GM06990 (cell line): ENCODE data around the gene OR2Y1.

ENCODE experiments used
- DNase-seq: peaks from one replicate; pipeline ENCODE4 v3.0.0-alpha.2; 2011; ENCODE audit not compliant: insufficient read length; ENCODE audit errors: extremely low read depth
- H3K27me3 ChIP-seq: replicated peaks from 2 replicates; pipeline ENCODE4 v1.6.0; 2011; ENCODE audit warnings: low read length; ENCODE audit not compliant: control insufficient read depth, insufficient read depth
- H3K36me3 ChIP-seq: 2 replicates; pipeline ENCODE4 v1.5.1; 2011; ENCODE audit warnings: low read length; ENCODE audit not compliant: control insufficient read depth, insufficient read depth
- H3K4me3 ChIP-seq: replicated peaks from 2 replicates; pipeline ENCODE4 v1.5.1; 2011; ENCODE audit warnings: low read depth, mild to moderate bottlenecking, control low read depth, low read length
- CTCF ChIP-seq: IDR thresholded peaks from 2 replicates; pipeline ENCODE4 v1.5.1; 2011; ENCODE audit warnings: low read length, control low read depth, mild to moderate bottlenecking, inconsistent platforms; ENCODE audit not compliant: insufficient read depth, poor library complexity, severe bottlenecking

OR2Y1 gene

DNA sequence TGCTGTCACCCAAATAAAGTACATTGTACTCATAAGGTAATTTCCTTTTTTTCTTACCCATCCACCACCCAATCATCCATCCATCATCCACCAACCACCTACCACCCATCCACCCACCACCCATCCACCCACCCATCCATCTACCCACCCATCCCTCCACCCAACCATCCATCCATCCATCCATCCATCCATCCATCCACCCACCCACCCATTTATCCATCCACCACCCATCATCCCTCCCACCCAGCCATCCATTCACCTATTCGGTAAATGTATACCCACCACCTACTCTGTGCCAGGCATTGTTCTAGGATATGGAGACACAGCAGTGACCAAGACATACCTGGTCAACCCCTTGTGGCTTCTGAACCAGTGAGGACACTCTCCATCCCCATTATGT, 37.6 kb upstream of the OR2Y1 start:
- no peaks in the 10 kb centered on the region; the same call in 1 of the 2 replicates for H3K27me3 ChIP-seq
- H3K4me3 ChIP-seq = no peak overlapping the region
- no peak for TF ChIP-seq CTCF
- no peaks in the 10 kb centered on the region for H3K36me3 ChIP-seq
- DNase-seq = no peak

DNA sequence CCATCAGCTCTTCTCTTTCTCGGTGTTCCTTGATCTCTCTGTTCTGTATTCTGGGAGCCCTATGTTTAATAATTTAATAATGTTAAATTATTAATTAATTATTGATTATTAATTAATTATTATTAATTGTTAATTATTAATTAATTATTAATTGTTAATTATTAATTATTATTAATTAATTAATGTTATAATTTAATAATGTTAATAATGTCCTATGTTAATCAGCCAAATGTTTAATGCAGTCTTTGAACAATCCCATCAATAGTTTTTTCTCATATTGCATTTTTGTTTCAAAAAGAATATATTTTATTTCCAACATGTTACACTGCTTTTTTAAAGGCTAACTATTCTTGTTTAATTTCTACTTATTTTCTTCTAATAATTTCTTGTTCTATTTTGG, 36.5 kb upstream of the OR2Y1 start:
- TF ChIP-seq CTCF = no peak
- no peaks in the 10 kb centered on the region for H3K36me3 ChIP-seq
- no peak for DNase-seq
- H3K27me3 ChIP-seq = no peaks in the 10 kb centered on the region; the same call in 1 of the 2 replicates
- no peak overlapping the region for H3K4me3 ChIP-seq

DNA sequence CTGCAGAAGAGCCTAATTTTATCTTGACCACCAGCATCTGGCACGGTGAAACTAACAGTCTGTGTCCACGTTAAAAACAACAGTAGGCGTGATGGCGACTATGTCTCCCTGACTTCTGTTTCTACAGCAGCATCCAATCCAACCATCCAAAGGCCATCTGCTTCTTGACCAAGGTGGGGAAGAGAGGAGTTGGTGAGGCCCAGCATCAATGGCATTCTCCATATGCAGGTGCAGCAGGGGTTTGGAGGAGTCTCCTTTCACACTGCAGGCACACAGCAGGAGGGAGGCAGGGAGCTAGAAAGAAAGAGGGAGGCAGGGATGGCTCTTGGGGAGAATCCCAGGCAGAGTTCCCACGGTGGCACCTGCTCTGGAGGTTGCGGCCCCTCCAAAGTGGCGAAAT, 35.8 kb upstream of the OR2Y1 start:
- no peak for DNase-seq
- TF ChIP-seq CTCF = no peak
- Histone ChIP-seq H3K36me3 (no peaks in the 10 kb centered on the region), H3K27me3 (no peaks in the 10 kb centered on the region; the same call in 1 of the 2 replicates), H3K4me3 (no peak overlapping the region)

DNA sequence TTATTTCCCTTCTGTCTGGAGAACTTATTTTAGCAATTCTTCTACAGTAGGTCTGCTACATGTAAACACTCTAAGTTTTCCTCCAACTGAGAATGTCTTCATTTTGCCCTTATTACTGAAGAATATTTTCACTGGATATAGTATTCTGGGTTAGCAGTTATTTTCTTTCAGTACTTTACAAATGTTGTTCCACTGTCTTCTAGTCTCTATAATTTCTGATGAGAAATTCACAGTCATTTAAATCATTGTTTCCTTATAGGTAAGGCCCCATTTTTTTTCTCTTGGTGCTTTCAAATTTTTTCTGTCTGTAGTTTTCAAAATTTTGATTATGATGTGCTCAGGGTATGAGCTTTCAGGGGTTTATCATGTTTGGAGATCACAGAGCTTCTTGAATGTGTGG, 32.0 kb upstream of the OR2Y1 start:
- no peak for TF ChIP-seq CTCF
- no peak overlapping the region for H3K4me3 ChIP-seq
- no peak for DNase-seq

DNA sequence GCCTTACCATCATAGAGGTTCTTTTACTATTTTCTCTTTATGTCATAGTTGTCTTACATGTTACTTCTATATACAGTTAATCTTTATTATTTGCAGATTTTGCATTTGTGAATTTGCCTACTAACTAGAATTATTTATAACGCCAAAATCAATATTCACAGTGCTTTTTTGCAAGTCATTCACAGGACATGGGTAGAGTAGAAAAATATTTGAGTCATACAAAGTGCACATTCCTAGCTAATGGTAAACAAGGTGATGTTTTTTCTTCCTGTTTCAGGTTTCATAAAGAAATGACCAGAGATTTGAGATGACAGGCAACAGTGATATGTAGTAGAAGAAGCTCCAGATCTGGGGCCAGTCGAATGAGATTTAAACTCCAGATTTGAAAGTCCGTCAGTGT, 30.0 kb upstream of the OR2Y1 start:
- Histone ChIP-seq H3K4me3 (no peak overlapping the region), H3K27me3 (no peaks in the 10 kb centered on the region), H3K36me3 (no peaks in the 10 kb centered on the region)
- no peak for DNase-seq
- TF ChIP-seq CTCF = no peak

More for the DNA sequence above, 32.0 kb upstream of the OR2Y1 start:
- Histone ChIP-seq H3K36me3 (no peaks in the 10 kb centered on the region), H3K27me3 (no peaks in the 10 kb centered on the region; the same call in 1 of the 2 replicates)

DNA sequence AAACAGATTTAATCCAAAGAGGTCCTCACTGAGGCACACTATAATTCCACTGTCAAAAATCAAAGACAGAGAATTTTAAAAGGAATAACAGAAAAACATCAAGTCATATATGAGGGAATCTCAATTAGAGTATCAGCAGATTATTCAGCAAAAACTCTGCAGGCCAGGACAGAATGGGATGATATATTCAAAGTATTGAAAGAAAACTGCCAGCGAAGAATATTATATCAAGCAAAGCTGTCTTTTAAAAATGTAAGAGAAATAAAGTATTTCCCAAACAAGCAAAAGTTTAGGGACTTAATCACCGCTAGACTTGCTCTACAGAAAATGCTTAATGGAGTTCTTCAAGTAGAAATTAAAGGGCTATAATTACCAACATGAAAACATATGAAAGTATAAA, 15.7 kb upstream of the OR2Y1 start:
- H3K4me3 ChIP-seq = no peak overlapping the region
- no peak for TF ChIP-seq CTCF
- no peak for DNase-seq
- no peaks in the 10 kb centered on the region for H3K36me3 ChIP-seq
- H3K27me3 ChIP-seq = no peaks in the 10 kb centered on the region; the same call in 1 of the 2 replicates
